HTERT RPE-1 (cell line): ENCODE data around the gene CCR2.
"Not testable (repeated sequence)": the region's sequence is repeated elsewhere in the genome, so short reads cannot be mapped to it uniquely, and the experiment has no call there.

ENCODE experiments used
- in situ Hi-C: fragments of 300-500 bp; cut with MboI; formaldehyde crosslinking; loops from 4 replicates; pipeline ENCODE4 v1.14.3; 2020; ENCODE audit warnings: low sequenced_read_pairs

The CCR2 gene

GRCh38 chr3:46375814-46376213 is 21.9 kb downstream of the CCR2 start:
- in situ Hi-C loops = no loop called here

- in situ Hi-C loops = no loop called here
Observed at GRCh38 chr3:46378426-46378942, 24.6 kb downstream of the CCR2 start.

- in situ Hi-C loops = no loop called here
Observed at GRCh38 chr3:46380471-46381221, 26.7 kb downstream of the CCR2 start.

- in situ Hi-C loops = no loop called here
Observed at GRCh38 chr3:46381625-46382024, 27.7 kb downstream of the CCR2 start.

- in situ Hi-C loops = no loop called here
Observed at GRCh38 chr3:46383211-46383950, 29.5 kb downstream of the CCR2 start.

- in situ Hi-C loops = no loop called here
Observed at GRCh38 chr3:46383951-46384330, 30.0 kb downstream of the CCR2 start.

GRCh38 chr3:46386205-46386604 is 32.3 kb downstream of the CCR2 start:
- in situ Hi-C loops = no loop called here

- in situ Hi-C loops = not testable (repeated sequence)
Observed at GRCh38 chr3:46388847-46389246, 34.9 kb downstream of the CCR2 start.

GRCh38 chr3:46389306-46389705 is 35.4 kb downstream of the CCR2 start:
- in situ Hi-C loops = no loop called here

- in situ Hi-C loops = not testable (repeated sequence)
Observed at GRCh38 chr3:46391526-46391925, 37.6 kb downstream of the CCR2 start.

- in situ Hi-C loops = no loop called here
Observed at GRCh38 chr3:46393011-46393410, 39.1 kb downstream of the CCR2 start.

GRCh38 chr3:46393554-46394434 is 39.9 kb downstream of the CCR2 start:
- in situ Hi-C loops = no loop called here

- in situ Hi-C loops = no loop called here
Observed at GRCh38 chr3:46395210-46395661, 41.3 kb downstream of the CCR2 start.

- in situ Hi-C loops = no loop called here
Observed at GRCh38 chr3:46395766-46396530, 42.0 kb downstream of the CCR2 start.

- in situ Hi-C loops = no loop called here
Observed at GRCh38 chr3:46397111-46397510, 43.2 kb downstream of the CCR2 start.

GRCh38 chr3:46398186-46398955 is 44.5 kb downstream of the CCR2 start:
- in situ Hi-C loops = no loop called here

GRCh38 chr3:46399098-46399497 is 45.2 kb downstream of the CCR2 start:
- in situ Hi-C loops = no loop called here

- in situ Hi-C loops = no loop called here
Observed at GRCh38 chr3:46399557-46399956, 45.6 kb downstream of the CCR2 start.

- in situ Hi-C loops = no loop called here
Observed at GRCh38 chr3:46400000-46400734, 46.3 kb downstream of the CCR2 start.
